WTC11 (cell line): ENCODE data around the gene EEF1AKMT4. TPM values are rescaled to one million over a fixed set of nuclear protein-coding genes. Genes with fewer than 3 reads are reported as not detected.

Experiments
- ATF1 ChIP-seq: sonication (generic); formaldehyde crosslinking; IDR thresholded peaks from 2 replicates; pipeline ENCODE4 v1.8.1; 2023; ENCODE audit warnings: mild to moderate bottlenecking, moderate library complexity, missing genetic modification reagents
- CDX4 ChIP-seq: fragments of 250-450 bp; sonication (Bioruptor Pico); IDR thresholded peaks from 2 replicates; pipeline ENCODE4 v1.9.0; 2021; ENCODE audit warnings: moderate library complexity, mild to moderate bottlenecking, inconsistent platforms, borderline replicate concordance
- CREB1 ChIP-seq: sonication (generic); formaldehyde crosslinking; IDR thresholded peaks from 2 replicates; pipeline ENCODE4 v1.8.0; 2023; ENCODE audit warnings: mild to moderate bottlenecking, missing genetic modification reagents
- E2F5 ChIP-seq: sonication (generic); formaldehyde crosslinking; IDR thresholded peaks from 2 replicates; pipeline ENCODE4 v1.8.1; 2022; ENCODE audit warnings: mild to moderate bottlenecking, moderate library complexity, missing genetic modification reagents
- ELF4 ChIP-seq: sonication (generic); formaldehyde crosslinking; IDR thresholded peaks from 2 replicates; pipeline ENCODE4 v1.8.1; 2022; ENCODE audit warnings: low read depth, mild to moderate bottlenecking, moderate library complexity, missing genetic modification reagents
- ETV6 ChIP-seq: sonication (generic); formaldehyde crosslinking; IDR thresholded peaks from 2 replicates; pipeline ENCODE4 v1.8.1; 2022; ENCODE audit warnings: mild to moderate bottlenecking, missing genetic modification reagents
- FOXP4 ChIP-seq: sonication (generic); formaldehyde crosslinking; IDR thresholded peaks from 2 replicates; pipeline ENCODE4 v1.8.0; 2022; ENCODE audit warnings: mild to moderate bottlenecking, missing genetic modification reagents
- HMGXB4 ChIP-seq: sonication (generic); formaldehyde crosslinking; IDR thresholded peaks from 2 replicates; pipeline ENCODE4 v1.8.1; 2023; ENCODE audit warnings: mild to moderate bottlenecking, moderate library complexity, missing genetic modification reagents
- IRF1 ChIP-seq: sonication (generic); formaldehyde crosslinking; IDR thresholded peaks from 2 replicates; pipeline ENCODE4 v1.8.0; 2023; ENCODE audit warnings: missing genetic modification reagents
- JAZF1 ChIP-seq: fragments of 250-450 bp; sonication (Bioruptor Pico); IDR thresholded peaks from 2 replicates; pipeline ENCODE4 v1.9.0; 2021; ENCODE audit warnings: moderate library complexity, mild to moderate bottlenecking, inconsistent platforms
- JUN ChIP-seq: sonication (generic); formaldehyde crosslinking; IDR thresholded peaks from 2 replicates; pipeline ENCODE4 v1.8.0; 2023; ENCODE audit warnings: mild to moderate bottlenecking, missing genetic modification reagents
- MAX ChIP-seq: sonication (generic); formaldehyde crosslinking; IDR thresholded peaks from 2 replicates; pipeline ENCODE4 v1.8.0; 2022; ENCODE audit warnings: mild to moderate bottlenecking, missing genetic modification reagents
- MLX ChIP-seq: sonication (generic); formaldehyde crosslinking; IDR thresholded peaks from 2 replicates; pipeline ENCODE4 v1.8.1; 2023; ENCODE audit warnings: mild to moderate bottlenecking, missing genetic modification reagents, moderate library complexity
- MYBL2 ChIP-seq: sonication (generic); formaldehyde crosslinking; IDR thresholded peaks from 2 replicates; pipeline ENCODE4 v1.8.1; 2023; ENCODE audit warnings: mild to moderate bottlenecking, moderate library complexity, missing genetic modification reagents
- NFYB ChIP-seq: sonication (generic); formaldehyde crosslinking; conservative IDR thresholded peaks from 2 replicates; pipeline ENCODE4 v1.8.0; 2022; ENCODE audit warnings: low read depth, missing genetic modification reagents
- PRDM15 ChIP-seq: sonication (generic); formaldehyde crosslinking; IDR thresholded peaks from 2 replicates; pipeline ENCODE4 v1.8.0; 2022; ENCODE audit warnings: missing genetic modification reagents
- RELA ChIP-seq: sonication (generic); formaldehyde crosslinking; IDR thresholded peaks from 2 replicates; pipeline ENCODE4 v1.8.1; 2022; ENCODE audit warnings: missing genetic modification reagents, mild to moderate bottlenecking, borderline replicate concordance
- SMAD3 ChIP-seq: sonication (generic); formaldehyde crosslinking; IDR thresholded peaks from 2 replicates; pipeline ENCODE4 v1.8.0; 2022; ENCODE audit warnings: missing genetic modification reagents, mild to moderate bottlenecking, borderline replicate concordance
- USF2 ChIP-seq: sonication (generic); formaldehyde crosslinking; IDR thresholded peaks from 2 replicates; pipeline ENCODE4 v1.8.1; 2023; ENCODE audit warnings: mild to moderate bottlenecking, missing genetic modification reagents, moderate library complexity
- ZBTB21 ChIP-seq: sonication (generic); formaldehyde crosslinking; IDR thresholded peaks from 2 replicates; pipeline ENCODE4 v1.8.1; 2023; ENCODE audit warnings: mild to moderate bottlenecking, missing genetic modification reagents, borderline replicate concordance
- ZNF138 ChIP-seq: sonication (generic); formaldehyde crosslinking; conservative IDR thresholded peaks from 2 replicates; pipeline ENCODE4 v1.8.1; 2022; ENCODE audit warnings: mild to moderate bottlenecking, moderate library complexity, missing genetic modification reagents
- ZNF281 ChIP-seq: sonication (generic); formaldehyde crosslinking; IDR thresholded peaks from 2 replicates; pipeline ENCODE4 v1.8.0; 2023; ENCODE audit warnings: mild to moderate bottlenecking, missing genetic modification reagents
- total RNA-seq: library from RNA; stranded (reverse); gene quantifications from 3 replicates; pipeline ENCODE4 v1.2.3, GENCODE V29; 2021

The EEF1AKMT4 gene
- total RNA-seq, 1 experiment from 2014 or later: 11.3 TPM

- TF ChIP-seq E2F5 (CRISPR knock-in tag): peak; percentile 74; the same call in 1 of the 2 replicates
- TF ChIP-seq PRDM15 (CRISPR knock-in tag): 0 out of 2 replicates have a peak, but pooled peaks have one; percentile 21
- TF ChIP-seq SMAD3: peak; percentile 94
- no peak for TF ChIP-seq CDX4 (CRISPR knock-in tag)
- no peak for TF ChIP-seq CREB1 (CRISPR knock-in tag)
- peak; percentile 82 for TF ChIP-seq FOXP4 (CRISPR knock-in tag)
- peak; percentile 71 for TF ChIP-seq MAX (CRISPR knock-in tag)
- no peak for TF ChIP-seq RELA (CRISPR knock-in tag)
- TF ChIP-seq JUN: peak; percentile 91
- 0 out of 2 replicates have a peak, but pooled peaks have one; percentile 0 for TF ChIP-seq USF2 (CRISPR knock-in tag)
- TF ChIP-seq JAZF1: no peak
- no peak; the same call in 1 of the 2 replicates for TF ChIP-seq NFYB (CRISPR knock-in tag)
- TF ChIP-seq ZNF281: peak; percentile 87
- TF ChIP-seq HMGXB4 (CRISPR knock-in tag): no peak
- peak; percentile 83; the same call in 1 of the 2 replicates for TF ChIP-seq IRF1 (CRISPR knock-in tag)
- TF ChIP-seq ELF4: 0 out of 2 replicates have a peak, but pooled peaks have one; percentile 36
- no peak for TF ChIP-seq ZNF138
- TF ChIP-seq MLX (CRISPR knock-in tag): peak; percentile 70; the same call in 1 of the 2 replicates
- TF ChIP-seq ETV6: peak; percentile 61; the same call in 1 of the 2 replicates
- TF ChIP-seq ATF1: peak; percentile 80
- TF ChIP-seq ZBTB21 (CRISPR knock-in tag): no peak
- 0 out of 2 replicates have a peak, but pooled peaks have one; percentile 68 for TF ChIP-seq MYBL2 (CRISPR knock-in tag)
Observed at GRCh38 chr3:184248454-184249411, 739 bp upstream of the EEF1AKMT4 start, which contains the start of gene ALG3 (continued).
